Ishikawa (cell line): Measurements from ENCODE around the gene MTHFS.

Experiments used
- CEBPB ChIP-seq: IDR thresholded peaks from 2 replicates; pipeline ENCODE4 v1.6.1; 2012
- CREB1 ChIP-seq: IDR thresholded peaks from 2 replicates; pipeline ENCODE4 v1.6.1; 2012; ENCODE audit warnings: low read depth
- EGR1 ChIP-seq: IDR thresholded peaks from 2 replicates; pipeline ENCODE4 v1.6.1; 2012
- EP300 ChIP-seq: IDR thresholded peaks from 2 replicates; pipeline ENCODE4 v1.6.1; 2012; ENCODE audit warnings: borderline replicate concordance
- FOXM1 ChIP-seq: IDR thresholded peaks from 2 replicates; pipeline ENCODE4 v1.6.1; 2012; ENCODE audit warnings: low read depth, borderline replicate concordance
- NFIC ChIP-seq: IDR thresholded peaks from 2 replicates; pipeline ENCODE4 v1.6.1; 2012
- RAD21 ChIP-seq: IDR thresholded peaks from 2 replicates; pipeline ENCODE4 v1.6.1; 2012; ENCODE audit warnings: low read depth
- TAF1 ChIP-seq: IDR thresholded peaks from 2 replicates; pipeline ENCODE4 v1.6.1; 2012; ENCODE audit warnings: low read depth, mild to moderate bottlenecking
- TCF12 ChIP-seq: IDR thresholded peaks from 2 replicates; pipeline ENCODE4 v1.6.1; 2012; ENCODE audit warnings: low read depth
- TEAD4 ChIP-seq: IDR thresholded peaks from 2 replicates; pipeline ENCODE4 v1.6.1; 2012
- YY1 ChIP-seq: IDR thresholded peaks from 2 replicates; pipeline ENCODE4 v1.6.1; 2012; ENCODE audit warnings: low read depth
- ZBTB7A ChIP-seq: IDR thresholded peaks from 2 replicates; pipeline ENCODE4 v1.6.1; 2012; ENCODE audit warnings: low read depth
- TF ChIP-seq, protein P1 (sequence below): IDR thresholded peaks from 2 replicates; pipeline ENCODE4 v1.6.1; 2012; ENCODE audit warnings: low read depth, mild to moderate bottlenecking
- TF ChIP-seq, protein P2 (sequence below): IDR thresholded peaks from 2 replicates; pipeline ENCODE4 v1.6.1; 2012
- TF ChIP-seq, protein P3 (sequence below): IDR thresholded peaks from 2 replicates; pipeline ENCODE4 v1.6.1; 2012

Gene MTHFS

DNA sequence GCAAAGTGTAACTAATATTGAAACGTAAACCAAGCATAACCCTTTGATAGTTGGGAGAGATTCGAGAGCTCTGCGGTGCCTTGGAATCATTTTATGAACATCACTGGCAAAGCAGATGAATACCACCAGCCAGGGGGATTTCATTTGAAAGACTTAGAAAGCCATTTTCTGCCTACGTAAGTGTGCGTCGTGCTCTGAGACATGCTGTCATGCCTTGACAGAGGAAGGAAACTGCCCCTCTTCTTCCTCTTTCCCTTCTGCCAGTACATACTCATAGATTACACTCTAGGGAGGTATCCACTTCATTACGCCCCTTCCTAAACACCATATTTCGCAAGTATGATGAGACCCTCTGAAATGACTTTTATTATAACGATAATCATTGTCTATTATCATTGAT, 3.3 kb upstream of the MTHFS start:
- no peak for TF ChIP-seq EP300
- TF ChIP-seq, protein P1, sequence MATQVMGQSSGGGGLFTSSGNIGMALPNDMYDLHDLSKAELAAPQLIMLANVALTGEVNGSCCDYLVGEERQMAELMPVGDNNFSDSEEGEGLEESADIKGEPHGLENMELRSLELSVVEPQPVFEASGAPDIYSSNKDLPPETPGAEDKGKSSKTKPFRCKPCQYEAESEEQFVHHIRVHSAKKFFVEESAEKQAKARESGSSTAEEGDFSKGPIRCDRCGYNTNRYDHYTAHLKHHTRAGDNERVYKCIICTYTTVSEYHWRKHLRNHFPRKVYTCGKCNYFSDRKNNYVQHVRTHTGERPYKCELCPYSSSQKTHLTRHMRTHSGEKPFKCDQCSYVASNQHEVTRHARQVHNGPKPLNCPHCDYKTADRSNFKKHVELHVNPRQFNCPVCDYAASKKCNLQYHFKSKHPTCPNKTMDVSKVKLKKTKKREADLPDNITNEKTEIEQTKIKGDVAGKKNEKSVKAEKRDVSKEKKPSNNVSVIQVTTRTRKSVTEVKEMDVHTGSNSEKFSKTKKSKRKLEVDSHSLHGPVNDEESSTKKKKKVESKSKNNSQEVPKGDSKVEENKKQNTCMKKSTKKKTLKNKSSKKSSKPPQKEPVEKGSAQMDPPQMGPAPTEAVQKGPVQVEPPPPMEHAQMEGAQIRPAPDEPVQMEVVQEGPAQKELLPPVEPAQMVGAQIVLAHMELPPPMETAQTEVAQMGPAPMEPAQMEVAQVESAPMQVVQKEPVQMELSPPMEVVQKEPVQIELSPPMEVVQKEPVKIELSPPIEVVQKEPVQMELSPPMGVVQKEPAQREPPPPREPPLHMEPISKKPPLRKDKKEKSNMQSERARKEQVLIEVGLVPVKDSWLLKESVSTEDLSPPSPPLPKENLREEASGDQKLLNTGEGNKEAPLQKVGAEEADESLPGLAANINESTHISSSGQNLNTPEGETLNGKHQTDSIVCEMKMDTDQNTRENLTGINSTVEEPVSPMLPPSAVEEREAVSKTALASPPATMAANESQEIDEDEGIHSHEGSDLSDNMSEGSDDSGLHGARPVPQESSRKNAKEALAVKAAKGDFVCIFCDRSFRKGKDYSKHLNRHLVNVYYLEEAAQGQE = no peak
- no peak for TF ChIP-seq NFIC
- TF ChIP-seq CREB1 = no peak
- no peak for TF ChIP-seq TCF12
- TF ChIP-seq, protein P2, sequence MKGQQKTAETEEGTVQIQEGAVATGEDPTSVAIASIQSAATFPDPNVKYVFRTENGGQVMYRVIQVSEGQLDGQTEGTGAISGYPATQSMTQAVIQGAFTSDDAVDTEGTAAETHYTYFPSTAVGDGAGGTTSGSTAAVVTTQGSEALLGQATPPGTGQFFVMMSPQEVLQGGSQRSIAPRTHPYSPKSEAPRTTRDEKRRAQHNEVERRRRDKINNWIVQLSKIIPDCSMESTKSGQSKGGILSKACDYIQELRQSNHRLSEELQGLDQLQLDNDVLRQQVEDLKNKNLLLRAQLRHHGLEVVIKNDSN = no peak
- no peak for TF ChIP-seq CEBPB
- TF ChIP-seq TEAD4 = no peak
- TF ChIP-seq FOXM1 = no peak
- TF ChIP-seq EGR1 = no peak
- TF ChIP-seq, protein P3, sequence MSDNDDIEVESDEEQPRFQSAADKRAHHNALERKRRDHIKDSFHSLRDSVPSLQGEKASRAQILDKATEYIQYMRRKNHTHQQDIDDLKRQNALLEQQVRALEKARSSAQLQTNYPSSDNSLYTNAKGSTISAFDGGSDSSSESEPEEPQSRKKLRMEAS = no peak
- no peak for TF ChIP-seq RAD21
- TF ChIP-seq ZBTB7A = no peak

DNA sequence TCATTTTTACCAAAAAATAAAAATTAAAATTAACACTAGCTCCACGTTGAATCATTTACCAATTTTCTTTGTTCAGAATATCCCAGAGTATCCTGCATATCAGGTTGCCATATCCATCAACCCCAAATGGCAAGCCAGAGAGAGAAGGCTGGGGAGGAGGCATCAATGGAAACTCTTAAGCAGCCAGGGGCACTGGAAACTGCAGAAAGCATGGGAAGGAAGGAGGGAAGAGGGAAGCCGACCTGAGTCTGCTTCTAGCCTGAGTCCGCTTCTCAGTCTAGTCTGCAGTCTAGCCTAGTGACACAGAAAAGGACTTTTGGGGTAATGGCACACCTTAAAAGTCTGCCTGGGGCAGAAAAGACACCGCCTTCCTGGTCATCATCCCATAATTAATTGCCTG, 1.6 kb upstream of the MTHFS start:
- TF ChIP-seq FOXM1 (no peak), EGR1 (no peak), CEBPB (no peak), TAF1 (no peak)
- TF ChIP-seq, protein P2 = no peak

DNA sequence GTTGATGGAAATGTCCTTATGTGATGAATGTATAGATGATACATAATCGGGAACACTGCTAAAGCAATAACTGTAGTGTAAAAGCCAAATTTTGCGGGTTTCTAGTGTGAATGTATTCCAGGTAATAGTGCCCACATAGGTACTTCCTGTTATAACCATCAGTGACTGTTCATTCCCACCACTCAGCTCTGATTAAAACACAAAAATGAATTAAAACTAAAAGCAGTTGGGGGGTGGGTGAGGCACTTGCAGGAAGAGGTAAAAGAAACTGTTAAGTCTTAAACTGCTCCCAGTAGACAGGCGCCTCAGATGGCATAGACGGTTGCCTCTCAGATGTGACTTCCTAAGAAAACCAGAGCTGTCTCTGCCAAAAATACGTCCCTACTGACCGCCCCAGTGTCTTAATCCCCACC, 893 bp upstream of the MTHFS start:
- TF ChIP-seq TAF1 (no peak), FOXM1 (no peak), NFIC (no peak), YY1 (no peak), CREB1 (no peak), TEAD4 (no peak), TCF12 (no peak), EGR1 (no peak)
- TF ChIP-seq, protein P1 = no peak

DNA sequence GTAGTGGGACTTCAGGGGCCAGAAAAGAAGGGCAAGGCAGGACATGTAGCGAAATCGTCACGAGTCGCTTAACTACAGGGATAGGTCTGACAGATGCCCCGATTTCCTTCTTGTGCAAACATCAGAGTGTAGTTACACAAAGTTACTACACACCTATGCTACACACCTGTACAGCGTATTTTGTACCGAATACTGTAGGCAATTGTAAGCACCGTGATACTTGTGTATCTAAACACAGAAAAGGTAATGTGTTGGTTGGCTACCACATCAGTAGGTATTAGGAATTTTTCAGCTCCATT, 515 bp upstream of the MTHFS start:
- TF ChIP-seq YY1 (no peak), TCF12 (no peak), EGR1 (no peak), TAF1 (no peak), RAD21 (no peak), ZBTB7A (no peak), EP300 (no peak), CREB1 (no peak), NFIC (no peak), TEAD4 (no peak), CEBPB (no peak), FOXM1 (no peak)
- TF ChIP-seq, protein P3 = no peak
- TF ChIP-seq, protein P1 = no peak
- TF ChIP-seq, protein P2 = no peak

DNA sequence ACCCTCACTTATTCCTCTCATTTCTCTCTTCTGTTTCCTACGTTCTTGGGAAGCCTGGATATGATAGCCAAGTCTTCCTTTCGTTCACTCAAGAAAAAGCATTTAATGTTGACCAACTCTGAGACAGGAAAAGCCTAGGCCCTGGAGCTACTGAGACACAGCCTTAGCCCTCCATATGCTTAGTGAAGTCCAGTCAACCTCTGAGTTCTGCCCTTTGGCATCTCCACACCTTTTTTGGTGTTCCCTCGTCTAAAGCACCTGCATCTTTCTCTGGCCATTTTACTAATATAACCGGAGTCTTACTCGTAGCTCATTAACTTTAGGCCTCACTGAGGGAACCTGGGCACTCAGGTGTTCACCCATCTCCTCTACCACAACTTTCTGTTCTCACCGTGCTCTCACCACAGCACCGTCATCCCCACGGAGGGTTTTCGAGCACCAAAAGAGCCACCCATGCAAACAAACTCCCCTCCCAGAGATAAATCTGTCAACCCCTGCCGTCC, 632 bp downstream of the MTHFS start:
- TF ChIP-seq, protein P3 = no peak
- TF ChIP-seq TCF12 (no peak), FOXM1 (no peak), RAD21 (no peak), NFIC (no peak), CREB1 (no peak), CEBPB (no peak), TAF1 (no peak), ZBTB7A (no peak), EGR1 (no peak), TEAD4 (no peak), YY1 (no peak), EP300 (no peak)
- TF ChIP-seq, protein P2 = no peak
- TF ChIP-seq, protein P1 = no peak
